Body of pancreas (tissue), 4 donors: Measurements from ENCODE around the gene LTA. TPM values are rescaled to one million over a fixed set of nuclear protein-coding genes. Genes with fewer than 3 reads are reported as not detected.

ENCODE experiments used
- ATAC-seq: fragments of 150-250 bp; one replicate; pipeline ENCODE4 v1.9.1; 2016
- DNase-seq, 4 donors: peaks; one replicate each; pipeline ENCODE4 v3.0.0-alpha.2; 2019
- H3K27ac ChIP-seq, 4 donors: fragments of 200-600 bp; sonication (generic); 1 replicate in 3 of 4; 2 replicates in 1 of 4; pipeline versions ENCODE4 v1.5.1 to v1.6.1; 2016 to 2019; ENCODE audit warnings: mild to moderate bottlenecking in 1 of 4, mixed read lengths in 1 of 4, moderate library complexity in 1 of 4
- H3K27me3 ChIP-seq, 2 donors: fragments of 200-600 bp; sonication (generic); one replicate each; pipeline ENCODE4 v1.6.0; 2016; ENCODE audit warnings: mild to moderate bottlenecking in 1 of 2
- H3K36me3 ChIP-seq, 2 donors: fragments of 200-600 bp; sonication (generic); replicated peaks in 1 of 2; 2 replicates each; pipeline ENCODE4 v1.5.1; 2016; ENCODE audit warnings: low read depth in 2 of 2; ENCODE audit not compliant: insufficient read depth in 1 of 2
- H3K4me1 ChIP-seq: fragments of 200-600 bp; sonication (generic); one replicate; pipeline ENCODE4 v1.6.0; 2016
- H3K4me3 ChIP-seq, 2 donors: fragments of 200-600 bp; sonication (generic); 1 replicate in 1 of 2; 2 replicates in 1 of 2; pipeline ENCODE4 v1.5.1; 2016 to 2019
- H3K9me3 ChIP-seq, 3 donors: fragments of 200-600 bp; sonication (generic); 1 replicate in 2 of 3; 2 replicates in 1 of 3; pipeline ENCODE4 v1.5.1; 2016
- POLR2A ChIP-seq, 3 donors: fragments of 450-650 bp; IDR thresholded peaks; one replicate each; pipeline ENCODE4 v1.6.1; 2016; ENCODE audit warnings: antibody characterized with exemption in 3 of 3, mild to moderate bottlenecking in 2 of 3
- WGBS, 2 donors: methylation state at CpG; one replicate each; pipeline ENCODE4 v1.1.5; 2017; 5-methylcytosine and 5-hydroxymethylcytosine counted together
- intact Hi-C: fragments of 100-400 bp; cut with DNase I; formaldehyde crosslinking; loops from one replicate; pipeline ENCODE4 v1.15.1; 2023
- small RNA-seq: library from RNA; depleted of rRNA; stranded (forward); fragments of <200 nt; gene quantifications from one replicate; pipeline ENCODE3, GENCODE V24; 2016
- total RNA-seq, 2 donors: library from RNA; depleted of rRNA; stranded (reverse); fragments of >200 nt; gene quantifications; one replicate each; pipeline ENCODE4 v1.1.0, GENCODE V29; 2016
- TF ChIP-seq, protein P1 (sequence below), 7 experiments: fragments of 450-650 bp in 4 of 7; fragments of 200-600 bp in 3 of 7; sonication (generic) in 3 of 7; IDR thresholded peaks; one replicate each; pipeline ENCODE4 v1.5.1; 2016 to 2019; ENCODE audit warnings: antibody characterized with exemption in 7 of 7

The LTA gene
- total RNA-seq, 2 donors from 2014 or later: not detected

DNA sequence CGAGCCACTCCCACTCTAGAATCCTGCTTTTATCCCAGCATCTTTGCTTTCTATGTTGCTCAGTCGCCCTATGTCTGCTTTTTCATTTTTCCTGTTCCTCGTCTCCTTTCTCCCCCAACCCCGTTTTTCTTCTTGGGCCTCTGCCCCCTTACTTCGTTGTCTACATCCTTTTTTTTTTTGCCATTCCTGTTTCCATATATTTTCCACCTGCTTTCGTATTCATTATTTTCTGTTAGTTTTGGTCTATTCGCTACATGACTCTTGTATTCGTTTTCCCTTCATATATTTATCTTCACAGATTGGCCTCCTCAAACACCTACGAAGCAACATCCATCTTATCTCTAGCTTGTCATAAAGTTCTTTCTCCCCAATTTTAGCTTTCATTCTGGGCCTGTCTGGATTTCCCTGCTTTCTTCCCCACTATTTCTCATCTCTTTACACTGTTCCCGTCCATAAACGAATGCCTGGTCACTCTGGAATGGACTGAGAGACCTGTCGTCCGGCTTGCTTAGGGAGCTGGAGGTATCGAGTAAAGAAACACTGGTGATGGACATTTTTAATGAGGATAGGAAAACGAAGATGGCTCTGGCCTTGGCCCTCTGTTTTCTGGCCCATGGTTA is 49.3 kb downstream of the LTA start:
- Histone ChIP-seq H3K36me3 (peaks cover 15 to 31% of the 10 kb centered on the region in 2 donors), H3K27me3 (no peaks in the 10 kb centered on the region), H3K9me3 (no peaks in the 10 kb centered on the region), H3K4me3 (peak overlapping the region; percentile 52 to 93), H3K27ac (peak overlapping the region in 3 of 4 donors; percentile 97 to 99 (median 98)), H3K4me1 (peaks cover 23% of the 10 kb centered on the region)
- intact Hi-C loops: no loop called here
- no peak for TF ChIP-seq POLR2A (IDR thresholded peaks at IDR 0.05)
- TF ChIP-seq, protein P1, sequence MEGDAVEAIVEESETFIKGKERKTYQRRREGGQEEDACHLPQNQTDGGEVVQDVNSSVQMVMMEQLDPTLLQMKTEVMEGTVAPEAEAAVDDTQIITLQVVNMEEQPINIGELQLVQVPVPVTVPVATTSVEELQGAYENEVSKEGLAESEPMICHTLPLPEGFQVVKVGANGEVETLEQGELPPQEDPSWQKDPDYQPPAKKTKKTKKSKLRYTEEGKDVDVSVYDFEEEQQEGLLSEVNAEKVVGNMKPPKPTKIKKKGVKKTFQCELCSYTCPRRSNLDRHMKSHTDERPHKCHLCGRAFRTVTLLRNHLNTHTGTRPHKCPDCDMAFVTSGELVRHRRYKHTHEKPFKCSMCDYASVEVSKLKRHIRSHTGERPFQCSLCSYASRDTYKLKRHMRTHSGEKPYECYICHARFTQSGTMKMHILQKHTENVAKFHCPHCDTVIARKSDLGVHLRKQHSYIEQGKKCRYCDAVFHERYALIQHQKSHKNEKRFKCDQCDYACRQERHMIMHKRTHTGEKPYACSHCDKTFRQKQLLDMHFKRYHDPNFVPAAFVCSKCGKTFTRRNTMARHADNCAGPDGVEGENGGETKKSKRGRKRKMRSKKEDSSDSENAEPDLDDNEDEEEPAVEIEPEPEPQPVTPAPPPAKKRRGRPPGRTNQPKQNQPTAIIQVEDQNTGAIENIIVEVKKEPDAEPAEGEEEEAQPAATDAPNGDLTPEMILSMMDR (IDR thresholded peaks at IDR 0.05): no peak
- ATAC-seq (no peak), DNase-seq (no peak)
- 4% methylated on average over 15 of the region's 15 CpGs for WGBS, 2 donors

DNA sequence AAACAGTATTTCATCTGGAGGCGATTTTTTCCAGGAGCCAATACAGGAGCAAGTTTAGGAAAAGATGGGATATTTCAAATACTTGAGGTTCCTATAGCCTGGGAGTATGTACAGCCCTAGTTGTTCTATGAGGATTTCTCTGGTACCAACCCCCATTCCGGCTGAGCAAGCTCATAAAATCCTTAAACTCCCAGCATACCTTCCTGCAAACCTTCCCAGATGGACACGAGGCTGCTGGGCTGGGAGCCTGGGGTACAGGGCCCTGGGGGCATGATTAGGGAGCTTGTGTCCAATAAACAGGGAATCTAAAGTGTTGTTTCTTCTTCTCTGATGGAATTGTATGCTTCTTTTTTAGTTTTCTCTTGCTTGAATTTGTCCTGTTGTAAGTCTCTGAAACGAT is 49.9 kb downstream of the LTA start:
- intact Hi-C loops: no loop called here

DNA sequence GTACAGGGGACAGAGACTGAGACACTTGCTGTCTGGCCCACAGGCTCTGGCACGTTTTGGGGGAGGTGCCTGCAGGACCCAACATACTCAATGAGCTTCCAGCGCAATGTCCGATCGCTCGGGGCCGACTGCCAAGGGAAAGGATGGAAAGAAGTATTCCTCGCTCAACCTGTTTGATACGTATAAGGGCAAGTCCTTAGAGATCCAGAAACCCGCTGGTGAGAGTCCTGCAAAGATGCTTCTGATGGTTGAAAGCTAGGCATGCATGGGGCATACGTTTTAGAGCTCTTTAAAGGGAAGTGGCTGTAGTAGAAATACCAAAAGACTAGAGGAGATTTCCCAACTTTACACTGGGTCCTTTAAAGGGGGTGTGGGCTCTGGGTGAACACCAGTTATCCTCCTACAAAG is 50.6 kb downstream of the LTA start:
- Histone ChIP-seq H3K27ac (peak overlapping the region in 3 of 4 donors; percentile 97 to 99 (median 98)), H3K36me3 (peaks cover 17 to 36% of the 10 kb centered on the region in 2 donors), H3K27me3 (no peaks in the 10 kb centered on the region), H3K4me3 (no peak overlapping the region), H3K9me3 (no peaks in the 10 kb centered on the region), H3K4me1 (peaks cover 23% of the 10 kb centered on the region)
- no peak for TF ChIP-seq POLR2A (IDR thresholded peaks at IDR 0.05)
- TF ChIP-seq, protein P1 (IDR thresholded peaks at IDR 0.05): no peak
- peak in 3 of 4 donors; percentile 35 to 53 (median 47) for DNase-seq
- ATAC-seq: no peak
- 29 to 38% methylated on average over 10 of the region's 10 CpGs for WGBS, 2 donors
- intact Hi-C loops: no loop called here

More for the DNA sequence above, 49.9 kb downstream of the LTA start:
- ATAC-seq (no peak), DNase-seq (no peak)
- no peaks in the 10 kb centered on the region for H3K27me3 ChIP-seq
- H3K4me1 ChIP-seq: peaks cover 23% of the 10 kb centered on the region
- 14 to 18% methylated on average over 4 of the region's 4 CpGs for WGBS, 2 donors
- H3K36me3 ChIP-seq: peaks cover 17 to 34% of the 10 kb centered on the region in 2 donors
- H3K4me3 ChIP-seq: no peak overlapping the region
- no peaks in the 10 kb centered on the region for H3K9me3 ChIP-seq
- TF ChIP-seq, protein P1 (IDR thresholded peaks at IDR 0.05): no peak
- no peak for TF ChIP-seq POLR2A (IDR thresholded peaks at IDR 0.05)
- peak overlapping the region in 3 of 4 donors; percentile 97 to 99 (median 98) for H3K27ac ChIP-seq

Small RNAs within 50 kb of the gene (small RNA-seq; reads per million reads assigned to genes)
- 0.33 reads per million for gene SNORA38
- gene SNORD117: 84.9 reads per million, percentile 96 among the genes with 10 or more reads in this experiment
- gene SNORD84: not detected
- not detected for gene UQCRHP1

Other genes starting within 250 kb of the LTA start
- gene HLA-B, start 215.1 kb upstream of the LTA start, total RNA-seq: 100 to 1,000 TPM; 316 to 342 TPM
- 10 to 100 TPM in 1 of 2 donors, 1 to 10 TPM in 1; 8.3 to 10.9 TPM for gene MICA, start 168.7 kb upstream of the LTA start, total RNA-seq
- gene MICB, start 74.1 kb upstream of the LTA start, total RNA-seq: under 1 TPM in 1 of 2 donors, not detected in 1; 0.78 TPM
- not detected for gene MCCD1, start 43.3 kb upstream of the LTA start, total RNA-seq
- 100 to 1,000 TPM; 132 to 260 TPM for gene DDX39B, start 30.3 kb upstream of the LTA start, total RNA-seq
- gene ATP6V1G2, start 25.7 kb upstream of the LTA start, total RNA-seq: 1 to 10 TPM in 1 of 2 donors, not detected in 1; 1.0 TPM
- 10 to 100 TPM in 1 of 2 donors, 1 to 10 TPM in 1; 5.6 to 27.0 TPM for gene NFKBIL1, start 24.7 kb upstream of the LTA start, total RNA-seq
- gene TNF, start 3.3 kb downstream of the LTA start, total RNA-seq: 1 to 10 TPM in 1 of 2 donors, under 1 TPM in 1; 0.66 to 1.3 TPM
- under 1 TPM in 1 of 2 donors, not detected in 1; 0.78 TPM for gene LTB, start 10.1 kb downstream of the LTA start, total RNA-seq
- 1 to 10 TPM; 2.9 to 6.9 TPM for gene LST1, start 14.0 kb downstream of the LTA start, total RNA-seq
- gene NCR3, start 20.7 kb downstream of the LTA start, total RNA-seq: not detected
- gene AIF1, start 42.9 kb downstream of the LTA start, total RNA-seq: 1 to 10 TPM; 2.3 to 7.3 TPM
- gene PRRC2A, start 48.4 kb downstream of the LTA start, total RNA-seq: 10 to 100 TPM; 48.8 to 57.4 TPM
- gene BAG6, start 80.4 kb downstream of the LTA start, total RNA-seq: 100 to 1,000 TPM; 101 to 128 TPM
- gene APOM, start 83.6 kb downstream of the LTA start, total RNA-seq: 1 to 10 TPM in 1 of 2 donors, not detected in 1; 1.6 TPM
- 10 to 100 TPM; 15.8 to 22.1 TPM for gene C6orf47, start 88.5 kb downstream of the LTA start, total RNA-seq
- 10 to 100 TPM in 1 of 2 donors, 1 to 10 TPM in 1; 8.9 to 10.9 TPM for gene GPANK1, start 92.7 kb downstream of the LTA start, total RNA-seq
- gene CSNK2B, start 93.8 kb downstream of the LTA start, total RNA-seq: 100 to 1,000 TPM in 1 of 2 donors, 10 to 100 TPM in 1; 98.2 to 100 TPM
- gene LY6G5B, start 97.7 kb downstream of the LTA start, total RNA-seq: 1 to 10 TPM; 6.9 to 8.3 TPM
- gene LY6G5C, start 108.8 kb downstream of the LTA start, total RNA-seq: 1 to 10 TPM in 1 of 2 donors, not detected in 1; 4.4 TPM
- gene ABHD16A, start 131.0 kb downstream of the LTA start, total RNA-seq: 10 to 100 TPM; 24.7 to 38.1 TPM
- not detected for gene LY6G6F, start 134.6 kb downstream of the LTA start, total RNA-seq
- not detected for gene LY6G6D, start 143.1 kb downstream of the LTA start, total RNA-seq
- gene LY6G6C, start 149.5 kb downstream of the LTA start, total RNA-seq: not detected
- not detected for gene MPIG6B, start 151.1 kb downstream of the LTA start, total RNA-seq
- gene DDAH2, start 157.0 kb downstream of the LTA start, total RNA-seq: 10 to 100 TPM; 23.6 to 40.5 TPM
- 10 to 100 TPM; 68.9 to 92.9 TPM for gene CLIC1, start 164.2 kb downstream of the LTA start, total RNA-seq
- gene MSH5, start 167.7 kb downstream of the LTA start, total RNA-seq: 10 to 100 TPM in 1 of 2 donors, 1 to 10 TPM in 1; 6.7 to 12.9 TPM
- gene SAPCD1, start 190.4 kb downstream of the LTA start, total RNA-seq: 1 to 10 TPM; 2.0 to 2.6 TPM
- gene VWA7, start 205.0 kb downstream of the LTA start, total RNA-seq: 1 to 10 TPM; 4.2 to 6.3 TPM
- 10 to 100 TPM; 39.2 to 67.6 TPM for gene VARS1, start 223.5 kb downstream of the LTA start, total RNA-seq
- 10 to 100 TPM; 21.0 to 22.4 TPM for gene LSM2, start 234.7 kb downstream of the LTA start, total RNA-seq
- gene HSPA1L, start 243.0 kb downstream of the LTA start, total RNA-seq: 1 to 10 TPM in 1 of 2 donors, under 1 TPM in 1; 0.33 to 1.0 TPM
- 10 to 100 TPM; 70.9 to 92.1 TPM for gene HSPA1A, start 243.3 kb downstream of the LTA start, total RNA-seq